ENCODE measurements around the gene PHAF1. TPM values are rescaled to one million over a fixed set of nuclear protein-coding genes. Genes with fewer than 3 reads are reported as not detected.

The PHAF1 gene
- total RNA-seq, 1 experiment from 2014 or later = 19.2 TPM

DNA sequence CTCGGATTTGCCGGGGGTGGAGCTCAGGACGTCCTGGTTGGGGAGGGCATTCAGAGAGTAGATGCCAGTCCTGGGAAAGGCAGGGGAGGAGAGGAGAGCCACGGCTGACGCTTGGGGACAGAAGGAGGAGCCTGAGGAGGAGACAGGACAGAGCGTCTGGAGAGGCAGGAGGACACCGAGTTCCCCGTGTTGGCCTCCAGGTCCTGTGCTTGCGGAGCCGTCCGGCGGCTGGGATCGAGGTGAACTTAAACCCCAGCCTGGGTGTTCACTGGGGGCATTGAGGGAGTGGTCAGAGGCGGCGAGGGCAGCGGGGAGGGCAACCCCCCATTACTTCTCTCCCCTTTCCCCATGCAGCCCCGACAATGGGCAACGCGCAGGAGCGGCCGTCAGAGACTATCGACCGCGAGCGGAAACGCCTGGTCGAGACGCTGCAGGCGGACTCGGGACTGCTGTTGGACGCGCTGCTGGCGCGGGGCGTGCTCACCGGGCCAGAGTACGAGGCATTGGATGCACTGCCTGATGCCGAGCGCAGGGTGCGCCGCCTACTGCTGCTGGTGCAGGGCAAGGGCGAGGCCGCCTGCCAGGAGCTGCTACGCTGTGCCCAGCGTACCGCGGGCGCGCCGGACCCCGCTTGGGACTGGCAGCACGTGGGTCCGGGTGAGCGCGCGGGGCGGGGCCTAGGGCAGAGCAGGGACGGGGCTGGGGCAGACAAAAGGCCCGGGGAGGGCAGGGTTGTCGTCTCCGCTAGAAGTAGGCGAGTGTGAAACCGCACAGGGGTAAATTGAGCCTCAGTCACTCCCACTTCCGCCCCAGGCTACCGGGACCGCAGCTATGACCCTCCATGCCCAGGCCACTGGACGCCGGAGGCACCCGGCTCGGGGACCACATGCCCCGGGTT, 64.3 kb downstream of the PHAF1 start:
- no peak for DNase-seq (ENCODE audit: low read depth, low spot score)
- Histone ChIP-seq H3K27ac (ENCODE audit: low read depth, low read length) (peak overlapping the region; percentile 97), H3K4me1 (ENCODE audit: control insufficient read depth in 1 of 2, insufficient read depth in 2 of 2, low read length in 2 of 2) (peaks cover 57 to 90% of the 10 kb centered on the region in 2 experiments)

More for the DNA sequence above, 64.3 kb downstream of the PHAF1 start:
- TF ChIP-seq FOSL1 (IDR thresholded peaks at IDR 0.05; ENCODE audit: low read depth) (no peak), EGR1 (IDR thresholded peaks at IDR 0.05; ENCODE audit: low read depth) (no peak), POLR2AphosphoS5 (IDR thresholded peaks at IDR 0.05; ENCODE audit: low read depth, low read length) (peak; percentile 79), CBX3 (IDR thresholded peaks at IDR 0.05; ENCODE audit: low read depth) (no peak), TCF7L2 (IDR thresholded peaks at IDR 0.05; ENCODE audit: borderline replicate concordance, extremely low read depth, insufficient read depth, insufficient read length) (peak; percentile 30), SIN3A (IDR thresholded peaks at IDR 0.05; ENCODE audit: low read depth) (no peak), ZFX (IDR thresholded peaks at IDR 0.05) (peak; percentile 27; the same call in 1 of the 2 replicates), YY1 (IDR thresholded peaks at IDR 0.05; ENCODE audit: extremely low read depth, insufficient replicate concordance, low read depth, low read length) (no peak)
- TF ChIP-seq, protein P1, sequence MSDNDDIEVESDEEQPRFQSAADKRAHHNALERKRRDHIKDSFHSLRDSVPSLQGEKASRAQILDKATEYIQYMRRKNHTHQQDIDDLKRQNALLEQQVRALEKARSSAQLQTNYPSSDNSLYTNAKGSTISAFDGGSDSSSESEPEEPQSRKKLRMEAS (IDR thresholded peaks at IDR 0.05) = no peak
- TF ChIP-seq, protein P2, sequence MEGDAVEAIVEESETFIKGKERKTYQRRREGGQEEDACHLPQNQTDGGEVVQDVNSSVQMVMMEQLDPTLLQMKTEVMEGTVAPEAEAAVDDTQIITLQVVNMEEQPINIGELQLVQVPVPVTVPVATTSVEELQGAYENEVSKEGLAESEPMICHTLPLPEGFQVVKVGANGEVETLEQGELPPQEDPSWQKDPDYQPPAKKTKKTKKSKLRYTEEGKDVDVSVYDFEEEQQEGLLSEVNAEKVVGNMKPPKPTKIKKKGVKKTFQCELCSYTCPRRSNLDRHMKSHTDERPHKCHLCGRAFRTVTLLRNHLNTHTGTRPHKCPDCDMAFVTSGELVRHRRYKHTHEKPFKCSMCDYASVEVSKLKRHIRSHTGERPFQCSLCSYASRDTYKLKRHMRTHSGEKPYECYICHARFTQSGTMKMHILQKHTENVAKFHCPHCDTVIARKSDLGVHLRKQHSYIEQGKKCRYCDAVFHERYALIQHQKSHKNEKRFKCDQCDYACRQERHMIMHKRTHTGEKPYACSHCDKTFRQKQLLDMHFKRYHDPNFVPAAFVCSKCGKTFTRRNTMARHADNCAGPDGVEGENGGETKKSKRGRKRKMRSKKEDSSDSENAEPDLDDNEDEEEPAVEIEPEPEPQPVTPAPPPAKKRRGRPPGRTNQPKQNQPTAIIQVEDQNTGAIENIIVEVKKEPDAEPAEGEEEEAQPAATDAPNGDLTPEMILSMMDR (IDR thresholded peaks at IDR 0.05 in 2 of 3, conservative IDR thresholded peaks at IDR 0.05 in 1 of 3; ENCODE audit: borderline replicate concordance in 1 of 3, insufficient read depth in 1 of 3, low read depth in 2 of 3, low read length in 2 of 3) = peak in 1 of 3 experiments; percentile 18; a peak in 2 of 6 replicates
- TF ChIP-seq, protein P3, sequence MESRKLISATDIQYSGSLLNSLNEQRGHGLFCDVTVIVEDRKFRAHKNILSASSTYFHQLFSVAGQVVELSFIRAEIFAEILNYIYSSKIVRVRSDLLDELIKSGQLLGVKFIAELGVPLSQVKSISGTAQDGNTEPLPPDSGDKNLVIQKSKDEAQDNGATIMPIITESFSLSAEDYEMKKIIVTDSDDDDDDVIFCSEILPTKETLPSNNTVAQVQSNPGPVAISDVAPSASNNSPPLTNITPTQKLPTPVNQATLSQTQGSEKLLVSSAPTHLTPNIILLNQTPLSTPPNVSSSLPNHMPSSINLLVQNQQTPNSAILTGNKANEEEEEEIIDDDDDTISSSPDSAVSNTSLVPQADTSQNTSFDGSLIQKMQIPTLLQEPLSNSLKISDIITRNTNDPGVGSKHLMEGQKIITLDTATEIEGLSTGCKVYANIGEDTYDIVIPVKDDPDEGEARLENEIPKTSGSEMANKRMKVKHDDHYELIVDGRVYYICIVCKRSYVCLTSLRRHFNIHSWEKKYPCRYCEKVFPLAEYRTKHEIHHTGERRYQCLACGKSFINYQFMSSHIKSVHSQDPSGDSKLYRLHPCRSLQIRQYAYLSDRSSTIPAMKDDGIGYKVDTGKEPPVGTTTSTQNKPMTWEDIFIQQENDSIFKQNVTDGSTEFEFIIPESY (IDR thresholded peaks at IDR 0.05; ENCODE audit: extremely low read depth, insufficient replicate concordance, low read length) = no peak
- Histone ChIP-seq H3K27me3 (ENCODE audit: insufficient read depth, low read length) (no peaks in the 10 kb centered on the region), H3K9me3 (ENCODE audit: control insufficient read depth in 1 of 2, insufficient read depth in 1 of 2, low read depth in 1 of 2, low read length in 2 of 2) (no peaks in the 10 kb centered on the region), H3K4me3 (replicated peaks in 1 of 2; ENCODE audit: low read depth in 1 of 2, low read length in 2 of 2) (peak overlapping the region; percentile 67 to 70), H2AFZ (ENCODE audit: low read depth, low read length, poor library complexity, severe bottlenecking) (no peak overlapping the region), H3K79me2 (ENCODE audit: insufficient read depth, low read length) (peaks cover 8% of the 10 kb centered on the region; the same call in 1 of the 2 replicates), H3K4me2 (ENCODE audit: low read length) (peak overlapping the region; percentile 75), H3K9ac (ENCODE audit: low read length) (peak overlapping the region; percentile 84), H3K9me2 (ENCODE audit: insufficient read depth) (no peaks in the 10 kb centered on the region), H3K36me3 (ENCODE audit: control insufficient read depth in 1 of 2, insufficient read depth in 2 of 2, low read length in 2 of 2) (0 out of 4 replicates have a peak, but pooled peaks cover 0 to 6% of the 10 kb centered on the region in 2 experiments), H4K20me1 (ENCODE audit: insufficient read depth) (no peaks in the 10 kb centered on the region)
- POLR2A ChIA-PET = interaction anchor here (0.8 to 2.0 kb wide), 4 partner anchors 10 to 301 kb away, joined by 3 to 11 read pairs (median 4); partner anchors contain the start of gene MATCAP1
- CTCF ChIA-PET = interaction anchor here (0.7 to 2.4 kb wide), 5 partner anchors 13 to 156 kb away, joined by 3 to 9 read pairs (median 8); no protein-coding TSS in a partner anchor
- ATAC-seq = peak; percentile 63
- RAD21 ChIA-PET (ENCODE audit: low non-redundant PET in 1 of 2, low total read pairs in 2 of 2, uncharacterized antibody in 2 of 2, unreplicated experiment in 2 of 2) = interaction anchor here (0.6 to 1.2 kb wide), 2 partner anchors 72 to 156 kb away, joined by 3 read pairs; no protein-coding TSS in a partner anchor
- intact Hi-C loops (cut with micrococcal nuclease) = loop anchor here (1.0 kb wide), 1 partner anchor 159 kb away; no protein-coding TSS in a partner anchor
- no TSS peak for BruUV-seq (replicated peaks)
